ENCODE data around the gene ZNF420.
"Not testable (repeated sequence)": the region's sequence is repeated elsewhere in the genome, so short reads cannot be mapped to it uniquely, and the experiment has no call there.

The ZNF420 gene

GRCh38 chr19:37095859-37096258, 17.6 kb downstream of the ZNF420 start:
- H3K9me3 ChIP-seq: no peaks in the 10 kb centered on the region; the same call in 1 of the 2 replicates
- in situ Hi-C loops (cut with MboI; ENCODE audit: low sequenced_read_pairs): no loop called here
- H3K36me3 ChIP-seq (replicated peaks): peaks cover 14% of the 10 kb centered on the region
- no peak for DNase-seq (ENCODE audit: low spot score in 2 of 2)
- H3K27me3 ChIP-seq (ENCODE audit: low read depth): no peaks in the 10 kb centered on the region
- no peak overlapping the region for H3K4me3 ChIP-seq
- no peaks in the 10 kb centered on the region for H3K4me1 ChIP-seq

- no peaks in the 10 kb centered on the region for H3K27me3 ChIP-seq (ENCODE audit: low read depth)
- H3K36me3 ChIP-seq (replicated peaks): no peaks in the 10 kb centered on the region; the same call in 1 of the 2 replicates
- in situ Hi-C loops (cut with MboI; ENCODE audit: low sequenced_read_pairs): no loop called here
- DNase-seq (ENCODE audit: low spot score in 2 of 2): no peak
- no peaks in the 10 kb centered on the region for H3K4me1 ChIP-seq
- H3K4me3 ChIP-seq: no peak overlapping the region
- no peaks in the 10 kb centered on the region; the same call in 1 of the 2 replicates for H3K9me3 ChIP-seq
These were observed 20.3 kb downstream of the ZNF420 start for GRCh38 chr19:37098570-37098969.

GRCh38 chr19:37104135-37104534, 25.9 kb downstream of the ZNF420 start:
- H3K27me3 ChIP-seq (ENCODE audit: low read depth); H3K4me1 ChIP-seq; in situ Hi-C loops (cut with MboI; ENCODE audit: low sequenced_read_pairs); H3K4me3 ChIP-seq; H3K9me3 ChIP-seq; H3K36me3 ChIP-seq (replicated peaks); DNase-seq (ENCODE audit: low spot score in 2 of 2): not testable (repeated sequence)

- H3K9me3 ChIP-seq; H3K4me3 ChIP-seq; in situ Hi-C loops (cut with MboI; ENCODE audit: low sequenced_read_pairs); H3K4me1 ChIP-seq; H3K27me3 ChIP-seq (ENCODE audit: low read depth); H3K36me3 ChIP-seq (replicated peaks): not testable (repeated sequence)
- DNase-seq (ENCODE audit: low spot score in 2 of 2): peak in 1 of 2 experiments; percentile 11
These were observed 33.5 kb downstream of the ZNF420 start for GRCh38 chr19:37111753-37112152.

GRCh38 chr19:37114001-37114400, 35.8 kb downstream of the ZNF420 start:
- Histone ChIP-seq H3K9me3 (peaks cover 3% of the 10 kb centered on the region; the same call in 1 of the 2 replicates), H3K4me3 (no peak overlapping the region), H3K4me1 (no peaks in the 10 kb centered on the region), H3K36me3 (replicated peaks) (no peaks in the 10 kb centered on the region), H3K27me3 (ENCODE audit: low read depth) (no peaks in the 10 kb centered on the region)
- DNase-seq (ENCODE audit: low spot score in 2 of 2): no peak
- in situ Hi-C loops (cut with MboI; ENCODE audit: low sequenced_read_pairs): no loop called here

- H3K4me3 ChIP-seq; DNase-seq (ENCODE audit: low spot score in 2 of 2); in situ Hi-C loops (cut with MboI; ENCODE audit: low sequenced_read_pairs); H3K27me3 ChIP-seq (ENCODE audit: low read depth); H3K36me3 ChIP-seq (replicated peaks); H3K4me1 ChIP-seq: not testable (repeated sequence)
- H3K9me3 ChIP-seq: peaks cover 31% of the 10 kb centered on the region
These were observed 43.9 kb downstream of the ZNF420 start for GRCh38 chr19:37122093-37122492.

- no peak for DNase-seq (ENCODE audit: low spot score in 2 of 2)
- Histone ChIP-seq H3K4me3 (no peak overlapping the region), H3K9me3 (peaks cover 48% of the 10 kb centered on the region), H3K4me1 (no peaks in the 10 kb centered on the region), H3K27me3 (ENCODE audit: low read depth) (no peaks in the 10 kb centered on the region), H3K36me3 (replicated peaks) (peaks cover 14% of the 10 kb centered on the region)
- in situ Hi-C loops (cut with MboI; ENCODE audit: low sequenced_read_pairs): no loop called here
These were observed 50.0 kb downstream of the ZNF420 start for GRCh38 chr19:37127999-37128820.

- H3K4me1 ChIP-seq: no peaks in the 10 kb centered on the region
- no peak for DNase-seq (ENCODE audit: low spot score in 2 of 2)
- H3K4me3 ChIP-seq: no peak overlapping the region
- peaks cover 46% of the 10 kb centered on the region for H3K9me3 ChIP-seq
- in situ Hi-C loops (cut with MboI; ENCODE audit: low sequenced_read_pairs): no loop called here
- no peaks in the 10 kb centered on the region for H3K27me3 ChIP-seq (ENCODE audit: low read depth)
- peaks cover 14% of the 10 kb centered on the region for H3K36me3 ChIP-seq (replicated peaks)
These were observed 50.6 kb downstream of the ZNF420 start for GRCh38 chr19:37128821-37129177.

- H3K4me1 ChIP-seq: no peaks in the 10 kb centered on the region
- no peaks in the 10 kb centered on the region for H3K36me3 ChIP-seq (replicated peaks)
- H3K27me3 ChIP-seq (ENCODE audit: low read depth): no peaks in the 10 kb centered on the region
- H3K4me3 ChIP-seq: no peak overlapping the region
- peaks cover 8% of the 10 kb centered on the region; the same call in 1 of the 2 replicates for H3K9me3 ChIP-seq
- in situ Hi-C loops (cut with MboI; ENCODE audit: low sequenced_read_pairs): no loop called here
- DNase-seq (ENCODE audit: low spot score in 2 of 2): no peak
These were observed 57.9 kb downstream of the ZNF420 start for GRCh38 chr19:37136111-37136510.

GRCh38 chr19:37148214-37148613, 70.0 kb downstream of the ZNF420 start:
- DNase-seq (ENCODE audit: low spot score in 2 of 2): no peak
- H3K36me3 ChIP-seq (replicated peaks): 0 out of 2 replicates have a peak, but pooled peaks cover 2% of the 10 kb centered on the region
- in situ Hi-C loops (cut with MboI; ENCODE audit: low sequenced_read_pairs): no loop called here
- peaks cover 11% of the 10 kb centered on the region; the same call in 1 of the 2 replicates for H3K9me3 ChIP-seq
- H3K4me3 ChIP-seq: no peak overlapping the region
- no peaks in the 10 kb centered on the region for H3K27me3 ChIP-seq (ENCODE audit: low read depth)
- no peaks in the 10 kb centered on the region for H3K4me1 ChIP-seq

GRCh38 chr19:37160153-37160552, 81.9 kb downstream of the ZNF420 start:
- DNase-seq (ENCODE audit: low spot score in 2 of 2): no peak
- in situ Hi-C loops (cut with MboI; ENCODE audit: low sequenced_read_pairs): no loop called here
- no peak overlapping the region for H3K4me3 ChIP-seq
- H3K36me3 ChIP-seq (replicated peaks): peaks cover 4% of the 10 kb centered on the region; the same call in 1 of the 2 replicates
- H3K9me3 ChIP-seq: 0 out of 2 replicates have a peak, but pooled peaks cover 4% of the 10 kb centered on the region
- H3K4me1 ChIP-seq: no peaks in the 10 kb centered on the region
- H3K27me3 ChIP-seq (ENCODE audit: low read depth): no peaks in the 10 kb centered on the region

- H3K36me3 ChIP-seq (replicated peaks): peaks cover 4% of the 10 kb centered on the region; the same call in 1 of the 2 replicates
- H3K4me3 ChIP-seq: no peak overlapping the region
- no peaks in the 10 kb centered on the region for H3K9me3 ChIP-seq
- no peaks in the 10 kb centered on the region for H3K4me1 ChIP-seq
- H3K27me3 ChIP-seq (ENCODE audit: low read depth): no peaks in the 10 kb centered on the region
- in situ Hi-C loops (cut with MboI; ENCODE audit: low sequenced_read_pairs): no loop called here
- DNase-seq (ENCODE audit: low spot score in 2 of 2): no peak
These were observed 87.4 kb downstream of the ZNF420 start for GRCh38 chr19:37165635-37166034.

GRCh38 chr19:37172368-37173366, 94.4 kb downstream of the ZNF420 start, which contains the start of gene ZNF585A:
TSS of gene ZNF585A (minus strand) at chr19:37172695. CDS start at chr19:37169910, 2,785 bp downstream.
- peak; percentile 92 to 97 for DNase-seq (ENCODE audit: low spot score in 2 of 2)
- no peaks in the 10 kb centered on the region for H3K27me3 ChIP-seq (ENCODE audit: low read depth)
- H3K4me1 ChIP-seq: peaks cover 2% of the 10 kb centered on the region; the same call in 1 of the 2 replicates
- no peaks in the 10 kb centered on the region for H3K36me3 ChIP-seq (replicated peaks)
- in situ Hi-C loops (cut with MboI; ENCODE audit: low sequenced_read_pairs): no loop called here
- H3K4me3 ChIP-seq: peak within 1 kb of the TSS; percentile 69
- H3K9me3 ChIP-seq: peaks cover 6% of the 10 kb centered on the region; the same call in 1 of the 2 replicates

Measured in HAP-1 (cell line).